ENCODE results near the gene IER3.

The IER3 gene

GRCh38 chr6:30747300-30747687 is 2.9 kb upstream of the IER3 start:
- Histone ChIP-seq H3K27ac (ENCODE audit: low read depth, low read length, severe bottlenecking) (peak overlapping the region; percentile 16), H3K4me1 (ENCODE audit: control insufficient read depth, insufficient read depth, low read length, poor library complexity, severe bottlenecking) (peaks cover 35% of the 10 kb centered on the region), H3K9me3 (ENCODE audit: control insufficient read depth, low read length) (no peaks in the 10 kb centered on the region), H3K36me3 (ENCODE audit: control insufficient read depth, insufficient read depth, low read length) (peaks cover 16% of the 10 kb centered on the region), H3K4me3 (ENCODE audit: extremely low read depth, insufficient read depth, low read length, poor library complexity, severe bottlenecking) (no peak overlapping the region)
- 80 to 100% methylated on average over 1 of the region's 1 CpG for WGBS, 2 experiments (ENCODE audit: insufficient coverage in 2 of 2)

DNA sequence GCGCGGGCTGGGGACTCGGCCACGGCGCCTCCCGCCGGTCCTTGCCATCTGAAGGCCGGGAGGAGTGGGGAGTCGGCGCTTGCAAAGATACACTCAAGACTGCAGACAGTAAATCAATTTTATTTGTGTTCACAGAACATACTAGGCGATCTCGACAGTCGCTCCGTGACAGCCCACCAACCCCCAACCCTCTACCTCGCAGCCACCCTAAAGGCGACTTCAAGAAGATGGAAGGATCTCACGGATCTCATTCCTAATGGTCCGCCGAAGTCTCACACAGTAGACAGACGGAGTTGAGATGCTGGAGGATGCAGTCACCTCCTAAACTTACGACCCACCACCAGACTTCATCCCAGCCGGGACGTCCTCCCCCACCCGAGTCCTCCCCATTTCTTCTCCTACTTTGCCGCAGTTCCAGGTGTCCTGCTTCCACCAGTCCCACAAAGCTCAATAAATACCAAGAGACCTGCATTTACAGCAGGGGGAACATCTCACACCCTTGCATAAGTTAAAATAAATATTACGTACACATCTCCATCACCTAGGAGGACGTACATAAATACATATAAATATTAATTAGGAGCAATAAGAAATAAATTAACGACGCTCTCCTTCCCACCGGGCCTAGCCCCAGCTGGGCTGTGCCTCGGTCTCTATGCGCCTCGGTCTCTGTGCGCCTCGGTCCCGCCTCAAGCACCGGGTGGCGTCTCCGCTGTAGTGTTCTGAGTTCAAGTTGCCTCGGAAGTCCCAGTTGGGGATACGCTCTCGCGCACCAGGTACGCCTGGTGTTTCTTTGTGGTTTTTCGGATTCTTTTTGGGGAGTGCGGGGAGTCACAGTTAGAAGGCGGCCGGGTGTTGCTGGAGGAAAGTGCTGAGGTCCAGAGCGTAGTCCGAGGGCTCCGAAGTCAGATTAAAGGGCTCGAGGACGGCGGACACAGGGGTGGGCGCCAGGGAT is 971 bp downstream of the IER3 start:
- peaks cover 23% of the 10 kb centered on the region for H3K4me1 ChIP-seq (ENCODE audit: control insufficient read depth, insufficient read depth, low read length, poor library complexity, severe bottlenecking)
- peak overlapping the region; percentile 94 for H3K4me3 ChIP-seq (ENCODE audit: extremely low read depth, insufficient read depth, low read length, poor library complexity, severe bottlenecking)
- peak overlapping the region; percentile 84 for H3K27ac ChIP-seq (ENCODE audit: low read depth, low read length, severe bottlenecking)
- H3K36me3 ChIP-seq (ENCODE audit: control insufficient read depth, insufficient read depth, low read length): peaks cover 49% of the 10 kb centered on the region
- H3K9me3 ChIP-seq (ENCODE audit: control insufficient read depth, low read length): no peaks in the 10 kb centered on the region
- WGBS, 2 experiments (ENCODE audit: insufficient coverage in 2 of 2): 0 to 2% methylated on average over 34 to 42 of the region's 55 CpGs

DNA sequence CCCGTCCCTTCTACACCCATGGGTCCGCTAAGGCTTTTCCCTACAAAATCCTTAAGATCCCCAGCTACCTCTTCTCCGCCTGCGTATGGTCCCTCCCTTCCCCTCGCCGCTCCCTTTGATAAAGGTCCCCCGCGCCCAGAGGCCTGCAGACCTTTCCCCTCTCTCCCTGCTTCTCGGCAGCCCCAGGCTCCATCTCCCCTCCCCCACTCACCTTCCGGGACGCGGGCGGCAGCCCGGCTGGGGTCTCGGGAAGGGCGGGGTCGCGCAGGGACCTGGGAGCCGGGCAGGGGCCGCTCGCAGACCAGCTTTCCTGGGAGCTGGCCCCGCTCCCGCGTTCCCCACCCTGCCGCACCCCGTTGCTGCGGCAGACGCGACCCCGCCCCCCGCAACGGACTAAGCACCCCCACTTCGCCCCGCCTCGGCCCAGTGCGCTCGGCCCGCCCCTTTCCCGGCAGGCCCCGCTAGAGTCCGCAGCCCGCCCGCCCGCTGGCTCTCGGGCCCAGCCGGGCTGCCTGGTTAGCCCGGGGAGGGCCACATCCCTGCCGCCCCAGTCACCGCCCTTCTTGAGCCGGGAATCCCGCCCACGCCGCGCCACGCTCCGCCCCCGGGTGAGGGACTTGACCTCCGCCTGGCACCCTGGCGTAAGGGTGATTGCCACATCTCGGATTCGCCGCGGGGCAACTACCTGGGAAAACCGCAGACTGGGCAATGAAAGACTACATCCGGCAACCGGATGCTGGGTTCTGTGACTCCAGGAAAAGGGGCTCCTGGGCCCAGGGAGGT is 1.8 kb downstream of the IER3 start, which contains the start of gene FLOT1:
Gene FLOT1 (minus strand): TSS at position 372 of the 783 bp plus-strand sequence. CDS start 498 bp downstream, outside the sequence.
- 0 to 1% methylated on average over 45 to 49 of the region's 66 CpGs for WGBS, 2 experiments (ENCODE audit: insufficient coverage in 2 of 2)
- H3K4me3 ChIP-seq (ENCODE audit: extremely low read depth, insufficient read depth, low read length, poor library complexity, severe bottlenecking): peak within 1 kb of the TSS; percentile 94

DNA sequence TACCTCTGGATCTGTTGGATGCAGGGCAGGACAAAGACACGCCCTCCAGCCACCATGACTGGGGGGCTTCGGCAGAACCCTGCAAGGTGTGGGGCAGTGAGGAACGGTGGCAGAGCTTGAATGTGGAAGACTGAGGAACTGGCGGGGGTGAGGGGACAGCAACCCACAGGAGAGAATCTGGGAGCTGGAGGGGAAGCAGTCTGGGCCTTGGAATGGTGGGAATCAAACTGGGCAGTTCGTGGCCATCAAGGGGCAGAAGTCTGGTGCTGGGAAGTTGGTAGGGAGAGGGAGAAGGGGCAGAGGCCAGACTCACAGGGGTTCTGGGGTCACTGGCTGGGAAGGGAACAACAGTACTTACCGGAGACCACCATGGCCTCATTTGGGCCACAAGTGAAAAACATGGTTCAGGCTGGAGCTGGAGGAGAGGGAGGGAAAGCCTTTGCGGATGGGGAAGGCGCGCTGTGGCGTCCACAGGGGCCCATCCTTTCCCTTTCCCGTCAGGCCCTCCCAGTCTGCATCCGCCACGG is 2.5 kb downstream of the IER3 start:
- Histone ChIP-seq H3K4me1 (ENCODE audit: control insufficient read depth, insufficient read depth, low read length, poor library complexity, severe bottlenecking) (peaks cover 22% of the 10 kb centered on the region), H3K36me3 (ENCODE audit: control insufficient read depth, insufficient read depth, low read length) (peaks cover 64% of the 10 kb centered on the region), H3K27ac (ENCODE audit: low read depth, low read length, severe bottlenecking) (peak overlapping the region; percentile 84), H3K4me3 (ENCODE audit: extremely low read depth, insufficient read depth, low read length, poor library complexity, severe bottlenecking) (peak overlapping the region; percentile 94), H3K9me3 (ENCODE audit: control insufficient read depth, low read length) (no peaks in the 10 kb centered on the region)
- WGBS, 2 experiments (ENCODE audit: insufficient coverage in 2 of 2): 43 to 51% methylated on average over 6 to 9 of the region's 13 CpGs

More for the DNA sequence above, 1.8 kb downstream of the IER3 start, which contains the start of gene FLOT1:
- Histone ChIP-seq H3K36me3 (ENCODE audit: control insufficient read depth, insufficient read depth, low read length) (peaks cover 57% of the 10 kb centered on the region), H3K4me1 (ENCODE audit: control insufficient read depth, insufficient read depth, low read length, poor library complexity, severe bottlenecking) (peaks cover 20% of the 10 kb centered on the region), H3K27ac (ENCODE audit: low read depth, low read length, severe bottlenecking) (peak within 1 kb of the TSS; percentile 84), H3K9me3 (ENCODE audit: control insufficient read depth, low read length) (no peaks in the 10 kb centered on the region)

- WGBS, 2 experiments (ENCODE audit: insufficient coverage in 2 of 2): 92 to 96% methylated on average over 5 to 8 of the region's 8 CpGs
- Histone ChIP-seq H3K27ac (ENCODE audit: low read depth, low read length, severe bottlenecking) (peak overlapping the region; percentile 84), H3K36me3 (ENCODE audit: control insufficient read depth, insufficient read depth, low read length) (peaks cover 69% of the 10 kb centered on the region), H3K4me3 (ENCODE audit: extremely low read depth, insufficient read depth, low read length, poor library complexity, severe bottlenecking) (peak overlapping the region; percentile 94), H3K4me1 (ENCODE audit: control insufficient read depth, insufficient read depth, low read length, poor library complexity, severe bottlenecking) (peaks cover 22% of the 10 kb centered on the region), H3K9me3 (ENCODE audit: control insufficient read depth, low read length) (no peaks in the 10 kb centered on the region)
Observed at GRCh38 chr6:30741063-30741779, 3.1 kb downstream of the IER3 start.

GRCh38 chr6:30740540-30740870 is 3.8 kb downstream of the IER3 start:
- peaks cover 76% of the 10 kb centered on the region for H3K36me3 ChIP-seq (ENCODE audit: control insufficient read depth, insufficient read depth, low read length)
- no peaks in the 10 kb centered on the region for H3K9me3 ChIP-seq (ENCODE audit: control insufficient read depth, low read length)
- no peak overlapping the region for H3K4me3 ChIP-seq (ENCODE audit: extremely low read depth, insufficient read depth, low read length, poor library complexity, severe bottlenecking)
- H3K27ac ChIP-seq (ENCODE audit: low read depth, low read length, severe bottlenecking): no peak overlapping the region
- H3K4me1 ChIP-seq (ENCODE audit: control insufficient read depth, insufficient read depth, low read length, poor library complexity, severe bottlenecking): peaks cover 21% of the 10 kb centered on the region
- 100% methylated on average over 2 of the region's 2 CpGs for WGBS, 2 experiments (ENCODE audit: insufficient coverage in 2 of 2)

GRCh38 chr6:30738532-30738931 is 5.8 kb downstream of the IER3 start:
- no peak overlapping the region for H3K4me3 ChIP-seq (ENCODE audit: extremely low read depth, insufficient read depth, low read length, poor library complexity, severe bottlenecking)
- H3K36me3 ChIP-seq (ENCODE audit: control insufficient read depth, insufficient read depth, low read length): peaks cover 87% of the 10 kb centered on the region
- no peak overlapping the region for H3K27ac ChIP-seq (ENCODE audit: low read depth, low read length, severe bottlenecking)
- H3K4me1 ChIP-seq (ENCODE audit: control insufficient read depth, insufficient read depth, low read length, poor library complexity, severe bottlenecking): peaks cover 18% of the 10 kb centered on the region
- 97 to 100% methylated on average over 4 to 5 of the region's 6 CpGs for WGBS, 2 experiments (ENCODE audit: insufficient coverage in 2 of 2)
- H3K9me3 ChIP-seq (ENCODE audit: control insufficient read depth, low read length): no peaks in the 10 kb centered on the region

DNA sequence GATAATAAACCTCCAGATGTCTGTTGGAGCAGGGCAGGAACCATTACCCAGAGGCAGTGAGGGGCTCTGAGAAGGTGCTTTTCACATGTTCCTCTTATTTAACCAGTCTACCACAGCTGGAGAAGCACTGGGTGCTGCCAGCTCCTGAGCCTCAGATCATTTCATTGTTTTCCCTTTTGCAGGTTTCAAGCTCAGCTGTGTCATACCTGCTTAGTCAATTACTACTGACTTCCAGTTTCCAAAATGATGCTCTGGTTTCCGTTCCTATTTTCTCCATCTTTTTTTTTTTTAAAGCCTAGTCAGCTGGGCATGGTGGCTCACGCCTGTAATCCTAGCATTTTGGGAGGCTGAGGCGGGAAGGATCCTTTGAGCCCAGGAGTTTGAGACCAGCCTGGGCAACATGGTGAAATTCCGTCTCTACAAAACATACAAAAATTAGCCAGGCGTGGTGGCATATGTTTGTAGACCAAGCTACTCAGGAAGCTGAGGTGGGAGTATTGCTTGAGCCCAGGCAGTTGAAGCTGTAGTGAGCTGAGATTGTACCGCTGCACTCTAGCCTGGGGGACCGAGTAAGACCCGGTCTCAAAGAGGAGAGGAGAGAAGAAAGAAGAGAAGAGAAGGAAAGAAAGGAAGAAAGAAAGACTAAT is 8.6 kb downstream of the IER3 start:
- H3K27ac ChIP-seq (ENCODE audit: low read depth, low read length, severe bottlenecking): no peak overlapping the region
- no peaks in the 10 kb centered on the region for H3K9me3 ChIP-seq (ENCODE audit: control insufficient read depth, low read length)
- 97 to 100% methylated on average over 5 to 7 of the region's 8 CpGs for whole genome bisulfite sequencing, 2 experiments (ENCODE audit: insufficient coverage in 2 of 2)
- H3K4me1 ChIP-seq (ENCODE audit: control insufficient read depth, insufficient read depth, low read length, poor library complexity, severe bottlenecking): peaks cover 9% of the 10 kb centered on the region
- H3K4me3 ChIP-seq (ENCODE audit: extremely low read depth, insufficient read depth, low read length, poor library complexity, severe bottlenecking): no peak overlapping the region
- peaks cover 85% of the 10 kb centered on the region for H3K36me3 ChIP-seq (ENCODE audit: control insufficient read depth, insufficient read depth, low read length)

DNA sequence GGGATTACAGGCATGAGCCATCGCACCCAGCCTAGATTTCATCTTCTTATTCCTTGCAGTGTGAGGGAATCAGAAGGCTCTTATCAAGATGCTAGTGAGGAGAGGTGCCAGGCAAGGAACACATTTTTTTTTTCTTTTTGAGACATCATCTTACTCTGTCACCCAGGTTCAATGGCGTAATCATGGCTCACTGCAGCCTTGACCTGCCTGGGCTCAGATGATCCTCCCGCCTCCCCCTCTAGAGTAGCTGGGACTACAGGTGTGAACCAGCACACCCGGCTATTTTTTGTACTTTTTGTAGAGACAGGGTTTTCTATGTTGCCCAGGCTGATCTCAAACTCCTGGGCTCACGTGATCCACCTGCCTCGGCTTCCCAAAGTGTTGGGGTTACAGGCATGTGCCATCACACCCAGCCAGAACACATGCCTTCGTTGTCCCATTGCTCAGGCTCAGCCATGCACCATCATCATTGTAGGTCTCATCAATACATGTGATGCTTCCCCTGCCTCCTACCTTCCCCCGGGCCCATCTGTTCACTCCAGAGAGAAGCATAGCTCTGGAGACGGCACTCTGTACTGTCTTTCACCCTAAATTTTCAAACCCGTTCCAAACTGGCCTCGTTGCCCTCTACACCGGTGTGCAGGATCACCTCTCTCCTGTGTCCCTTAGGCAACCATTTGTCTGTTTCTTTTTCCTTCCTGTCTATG is 12.0 kb downstream of the IER3 start:
- H3K36me3 ChIP-seq (ENCODE audit: control insufficient read depth, insufficient read depth, low read length): peaks cover 79% of the 10 kb centered on the region
- H3K4me3 ChIP-seq (ENCODE audit: extremely low read depth, insufficient read depth, low read length, poor library complexity, severe bottlenecking): no peak overlapping the region
- H3K4me1 ChIP-seq (ENCODE audit: control insufficient read depth, insufficient read depth, low read length, poor library complexity, severe bottlenecking): peaks cover 4% of the 10 kb centered on the region
- no peak overlapping the region for H3K27ac ChIP-seq (ENCODE audit: low read depth, low read length, severe bottlenecking)
- no peaks in the 10 kb centered on the region for H3K9me3 ChIP-seq (ENCODE audit: control insufficient read depth, low read length)
- WGBS, 2 experiments (ENCODE audit: insufficient coverage in 2 of 2): 93 to 96% methylated on average over 9 to 11 of the region's 12 CpGs

All from mesodermal cell (in vitro differentiated cells).